Esophagus muscularis mucosa (tissue), 4 donors: ENCODE data around the gene TAF11L3. TPM values are rescaled to one million over a fixed set of nuclear protein-coding genes. Genes with fewer than 3 reads are reported as not detected.
"Not testable (repeated sequence)": the region's sequence is repeated elsewhere in the genome, so short reads cannot be mapped to it uniquely, and the experiment has no call there.

Experiments used
- DNase-seq: peaks from one replicate; pipeline ENCODE4 v3.0.0-alpha.2; 2017; ENCODE audit errors: extremely low spot score
- H3K27ac ChIP-seq, 4 donors: fragments of 200-600 bp; sonication (generic); replicated peaks in 1 of 4; 1 replicate in 3 of 4; 2 replicates in 1 of 4; pipeline ENCODE4 v1.5.1; 2016 to 2019; ENCODE audit warnings: mild to moderate bottlenecking in 1 of 4
- H3K27me3 ChIP-seq, 4 donors: fragments of 200-600 bp; sonication (generic); one replicate each; pipeline versions ENCODE4 v1.5.1 to v1.6.0; 2016 to 2019
- H3K36me3 ChIP-seq, 4 donors: fragments of 200-600 bp; sonication (generic); one replicate each; pipeline ENCODE4 v1.5.1; 2016 to 2019
- H3K4me1 ChIP-seq, 4 donors: fragments of 200-600 bp; sonication (generic); one replicate each; pipeline ENCODE4 v1.5.1; 2016 to 2019
- H3K4me3 ChIP-seq, 4 donors: fragments of 200-600 bp; sonication (generic); 1 replicate in 2 of 4; 2 replicates in 2 of 4; pipeline ENCODE4 v1.5.1; 2016 to 2019; ENCODE audit warnings: mild to moderate bottlenecking in 4 of 4, moderate library complexity in 1 of 4
- H3K9me3 ChIP-seq, 4 donors: fragments of 200-600 bp; sonication (generic); 1 replicate in 3 of 4; 2 replicates in 1 of 4; pipeline ENCODE4 v1.5.1; 2016 to 2019
- EP300 ChIP-seq: sonication (generic); formaldehyde crosslinking; IDR thresholded peaks from one replicate; pipeline ENCODE4 v1.6.1; 2017; ENCODE audit warnings: antibody characterized with exemption
- POLR2A ChIP-seq: fragments of 450-650 bp; IDR thresholded peaks from one replicate; pipeline ENCODE4 v1.6.1; 2017; ENCODE audit warnings: antibody characterized with exemption, moderate library complexity, mild to moderate bottlenecking, low read depth
- POLR2AphosphoS5 ChIP-seq, 2 donors: sonication (generic); formaldehyde crosslinking; IDR thresholded peaks; one replicate each; pipeline ENCODE4 v1.6.1; 2017; ENCODE audit warnings: antibody characterized with exemption in 2 of 2
- WGBS: methylation state at CpG from one replicate; pipeline ENCODE4 v1.1.5; 2018; 5-methylcytosine and 5-hydroxymethylcytosine counted together
- intact Hi-C: fragments of 100-400 bp; cut with DNase I; formaldehyde crosslinking; loops from one replicate; pipeline ENCODE4 v1.15.1; 2023
- total RNA-seq, 4 donors: library from RNA; depleted of rRNA; stranded (reverse); fragments of >200 nt; gene quantifications; one replicate each; pipeline versions ENCODE4 v1.1.0 to v1.2.1, GENCODE V29; 2016
- TF ChIP-seq, protein P1 (sequence below), 3 experiments: fragments of 200-600 bp in 2 of 3; fragments of 450-650 bp in 1 of 3; sonication (generic) in 2 of 3; IDR thresholded peaks; one replicate each; pipeline ENCODE4 v1.5.1; 2017 to 2019; ENCODE audit warnings: antibody characterized with exemption in 3 of 3, mild to moderate bottlenecking in 2 of 3, moderate library complexity in 1 of 3

The TAF11L3 gene
- not detected for total RNA-seq

DNA sequence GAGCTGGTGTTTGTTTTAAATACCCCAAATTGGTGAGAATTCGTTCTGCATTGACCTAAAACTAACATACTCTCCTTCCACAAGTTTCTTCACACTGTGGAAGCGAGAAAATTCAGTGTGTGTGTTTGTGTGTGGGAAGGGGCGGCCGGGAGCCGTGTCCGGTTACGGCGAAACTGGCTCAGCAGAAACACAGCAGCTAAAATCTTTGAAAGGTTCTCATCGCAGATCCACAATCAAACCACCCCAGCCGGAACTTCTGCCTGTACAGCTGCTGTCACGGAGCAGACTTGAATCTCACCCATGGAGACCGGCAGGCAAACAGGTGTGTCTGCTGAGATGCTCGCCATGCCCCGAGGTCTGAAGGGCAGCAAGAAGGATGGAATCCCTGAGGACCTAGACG is at the start of gene TAF11L3:
Gene TAF11L3 (plus strand): TSS at position 301 of the 400 bp plus-strand sequence.
- H3K4me1 ChIP-seq, H3K27me3 ChIP-seq, H3K27ac ChIP-seq, H3K36me3 ChIP-seq, H3K4me3 ChIP-seq, intact Hi-C loops, DNase-seq, H3K9me3 ChIP-seq: not testable (repeated sequence)
- no CpG with 5 or more reads among the region's 15 CpGs for WGBS

DNA sequence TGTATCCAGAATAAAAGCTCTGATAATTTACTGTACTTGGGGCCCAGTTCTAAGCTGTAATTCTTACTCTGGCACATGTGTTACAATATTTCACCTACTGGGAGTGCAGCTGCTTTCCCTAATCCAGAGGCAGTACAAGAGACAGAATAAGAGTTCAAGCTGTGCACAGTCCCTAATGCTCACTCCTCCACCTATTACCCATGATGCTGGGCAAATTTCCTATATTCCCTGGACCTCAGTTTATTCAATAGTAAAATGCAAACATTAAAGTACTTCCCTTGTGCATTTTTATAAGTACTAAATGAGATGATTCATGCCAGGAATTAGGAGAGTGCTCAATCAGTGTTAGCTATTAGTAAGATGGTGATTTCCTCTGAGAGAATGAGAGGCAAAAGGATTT is 48.1 kb upstream of the TAF11L3 start:
- no peaks in the 10 kb centered on the region for H3K9me3 ChIP-seq
- H3K4me3 ChIP-seq = no peak overlapping the region
- H3K27me3 ChIP-seq = no peaks in the 10 kb centered on the region
- intact Hi-C loops = no loop called here
- no peaks in the 10 kb centered on the region for H3K4me1 ChIP-seq
- H3K36me3 ChIP-seq = no peaks in the 10 kb centered on the region
- TF ChIP-seq, protein P1, sequence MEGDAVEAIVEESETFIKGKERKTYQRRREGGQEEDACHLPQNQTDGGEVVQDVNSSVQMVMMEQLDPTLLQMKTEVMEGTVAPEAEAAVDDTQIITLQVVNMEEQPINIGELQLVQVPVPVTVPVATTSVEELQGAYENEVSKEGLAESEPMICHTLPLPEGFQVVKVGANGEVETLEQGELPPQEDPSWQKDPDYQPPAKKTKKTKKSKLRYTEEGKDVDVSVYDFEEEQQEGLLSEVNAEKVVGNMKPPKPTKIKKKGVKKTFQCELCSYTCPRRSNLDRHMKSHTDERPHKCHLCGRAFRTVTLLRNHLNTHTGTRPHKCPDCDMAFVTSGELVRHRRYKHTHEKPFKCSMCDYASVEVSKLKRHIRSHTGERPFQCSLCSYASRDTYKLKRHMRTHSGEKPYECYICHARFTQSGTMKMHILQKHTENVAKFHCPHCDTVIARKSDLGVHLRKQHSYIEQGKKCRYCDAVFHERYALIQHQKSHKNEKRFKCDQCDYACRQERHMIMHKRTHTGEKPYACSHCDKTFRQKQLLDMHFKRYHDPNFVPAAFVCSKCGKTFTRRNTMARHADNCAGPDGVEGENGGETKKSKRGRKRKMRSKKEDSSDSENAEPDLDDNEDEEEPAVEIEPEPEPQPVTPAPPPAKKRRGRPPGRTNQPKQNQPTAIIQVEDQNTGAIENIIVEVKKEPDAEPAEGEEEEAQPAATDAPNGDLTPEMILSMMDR (IDR thresholded peaks at IDR 0.05) = no peak
- TF ChIP-seq EP300 (no peak), POLR2A (no peak), POLR2AphosphoS5 (IDR thresholded peaks at IDR 0.05) (no peak)
- DNase-seq = no peak
- no peak overlapping the region for H3K27ac ChIP-seq

DNA sequence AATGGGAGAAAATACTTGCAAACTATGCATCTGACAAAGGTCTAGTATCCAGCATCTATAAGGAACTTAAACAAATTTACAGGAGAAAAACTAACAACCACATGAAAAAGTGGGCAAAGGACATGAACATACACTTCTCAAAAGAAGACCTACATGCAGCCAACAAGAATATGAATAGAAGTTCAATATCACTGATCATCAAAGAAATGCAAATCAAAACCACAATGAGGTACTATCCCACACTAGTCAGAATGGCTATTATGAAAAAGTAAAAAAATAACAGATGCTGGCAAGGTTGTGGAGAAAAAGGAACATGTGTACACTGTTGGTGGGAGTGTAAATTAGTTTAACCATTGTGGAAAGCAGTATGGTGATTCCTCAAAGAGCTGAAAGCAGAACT is 43.1 kb upstream of the TAF11L3 start:
- H3K36me3 ChIP-seq, H3K27me3 ChIP-seq, H3K9me3 ChIP-seq, H3K4me1 ChIP-seq, intact Hi-C loops, H3K27ac ChIP-seq, DNase-seq, H3K4me3 ChIP-seq: not testable (repeated sequence)

GRCh38 chr5:17477043-17477442 is 41.1 kb upstream of the TAF11L3 start:
- Histone ChIP-seq H3K4me1 (no peaks in the 10 kb centered on the region), H3K9me3 (no peaks in the 10 kb centered on the region), H3K27ac (no peak overlapping the region), H3K36me3 (no peaks in the 10 kb centered on the region), H3K27me3 (no peaks in the 10 kb centered on the region), H3K4me3 (no peak overlapping the region)
- DNase-seq = no peak
- 74% methylated on average over 3 of the region's 3 CpGs for WGBS
- intact Hi-C loops = no loop called here
- TF ChIP-seq, protein P1 (IDR thresholded peaks at IDR 0.05) = no peak
- TF ChIP-seq EP300 (no peak), POLR2A (no peak), POLR2AphosphoS5 (IDR thresholded peaks at IDR 0.05) (no peak)

- intact Hi-C loops = no loop called here
- H3K27me3 ChIP-seq = no peaks in the 10 kb centered on the region
- 67% methylated on average over 7 of the region's 7 CpGs for WGBS
- TF ChIP-seq POLR2AphosphoS5 (IDR thresholded peaks at IDR 0.05) = no peak
- TF ChIP-seq, protein P1 (IDR thresholded peaks at IDR 0.05) = no peak
- TF ChIP-seq POLR2A = no peak
- TF ChIP-seq EP300 = no peak
- H3K4me3 ChIP-seq = no peak overlapping the region
- H3K36me3 ChIP-seq = no peaks in the 10 kb centered on the region
- no peaks in the 10 kb centered on the region for H3K9me3 ChIP-seq
- no peaks in the 10 kb centered on the region for H3K4me1 ChIP-seq
- no peak for DNase-seq
- no peak overlapping the region for H3K27ac ChIP-seq
Measured at GRCh38 chr5:17477573-17478265, 40.4 kb upstream of the TAF11L3 start.

GRCh38 chr5:17481378-17481777 is 36.8 kb upstream of the TAF11L3 start:
- intact Hi-C loops = no loop called here
- Histone ChIP-seq H3K4me1 (no peaks in the 10 kb centered on the region), H3K27ac (no peak overlapping the region), H3K27me3 (no peaks in the 10 kb centered on the region), H3K4me3 (no peak overlapping the region), H3K9me3 (no peaks in the 10 kb centered on the region), H3K36me3 (no peaks in the 10 kb centered on the region)
- TF ChIP-seq EP300 = no peak
- TF ChIP-seq POLR2AphosphoS5 (IDR thresholded peaks at IDR 0.05) = no peak
- TF ChIP-seq POLR2A = no peak
- TF ChIP-seq, protein P1 (IDR thresholded peaks at IDR 0.05) = no peak
- DNase-seq = no peak
- 73% methylated on average over 4 of the region's 4 CpGs for WGBS
